Karpas-422 (cell line): ENCODE data around the gene OR5H1. TPM values are rescaled to one million over a fixed set of nuclear protein-coding genes. Genes with fewer than 3 reads are reported as not detected.
"Not testable (repeated sequence)": the region's sequence is repeated elsewhere in the genome, so short reads cannot be mapped to it uniquely, and the experiment has no call there.

Experiments
- DNase-seq: peaks from one replicate; pipeline ENCODE4 v3.0.0-alpha.2; 2015
- H2AFZ ChIP-seq: fragments of 200-600 bp; sonication (generic); 2 replicates; pipeline ENCODE4 v1.6.1; 2014; ENCODE audit warnings: antibody characterized with exemption, low read length, mixed read lengths
- H3K27ac ChIP-seq: fragments of 200-600 bp; sonication (generic); 2 replicates; pipeline ENCODE4 v1.5.1; 2014; ENCODE audit warnings: mild to moderate bottlenecking, low read length, moderate library complexity
- H3K27me3 ChIP-seq: fragments of 200-600 bp; sonication (generic); 2 replicates; pipeline ENCODE4 v1.6.1; 2014; ENCODE audit warnings: low read length, mixed read lengths
- H3K36me3 ChIP-seq: fragments of 200-600 bp; sonication (generic); 2 replicates; pipeline ENCODE4 v1.6.1; 2014; ENCODE audit warnings: low read length, mixed read lengths; ENCODE audit not compliant: insufficient read depth
- H3K4me1 ChIP-seq: fragments of 200-600 bp; sonication (generic); 2 replicates; pipeline ENCODE4 v1.6.1; 2014; ENCODE audit warnings: mild to moderate bottlenecking, low read length, mixed read lengths
- H3K4me2 ChIP-seq: fragments of 200-600 bp; sonication (generic); 2 replicates; pipeline ENCODE4 v1.6.1; 2014; ENCODE audit warnings: low read length, low read depth, mild to moderate bottlenecking; ENCODE audit not compliant: poor library complexity, severe bottlenecking
- H3K4me3 ChIP-seq: fragments of 200-600 bp; sonication (generic); 2 replicates; pipeline ENCODE4 v1.5.1; 2014; ENCODE audit warnings: mild to moderate bottlenecking, antibody characterized with exemption, low read length, mixed read lengths
- H3K79me2 ChIP-seq: fragments of 200-600 bp; sonication (generic); 2 replicates; pipeline ENCODE4 v1.6.1; 2014; ENCODE audit warnings: mild to moderate bottlenecking, low read length, mixed read lengths
- H3K9ac ChIP-seq: fragments of 200-600 bp; sonication (generic); 2 replicates; pipeline ENCODE4 v1.6.0; 2014; ENCODE audit warnings: low read length
- H3K9me2 ChIP-seq: fragments of 200-600 bp; sonication (generic), shearing (Covaris generic); replicated peaks from 2 replicates; pipeline ENCODE4 v1.6.0; 2014; ENCODE audit warnings: mild to moderate bottlenecking, low read length, moderate library complexity; ENCODE audit not compliant: insufficient read depth
- H3K9me3 ChIP-seq: fragments of 300-700, 200-600 bp; sonication (generic); 2 replicates; pipeline ENCODE4 v1.6.1; 2014; ENCODE audit warnings: low read length, mixed read lengths
- H4K20me1 ChIP-seq: fragments of 200-600 bp; sonication (generic); 2 replicates; pipeline ENCODE4 v1.6.1; 2014; ENCODE audit warnings: mild to moderate bottlenecking, antibody characterized with exemption, low read length, low read depth; ENCODE audit not compliant: insufficient read depth
- total RNA-seq: library from RNA; depleted of rRNA; stranded (reverse); fragments of >200 nt; shearing (Covaris generic); gene quantifications from 2 replicates; pipeline ENCODE4 v1.2.3, GENCODE V29; 2014; ENCODE audit warnings: low replicate concordance

Gene OR5H1
- total RNA-seq, 1 experiment from 2014 or later = not detected

- no peaks in the 10 kb centered on the region for H3K27me3 ChIP-seq
- no peak overlapping the region for H3K4me3 ChIP-seq
- no peak overlapping the region for H3K27ac ChIP-seq
- DNase-seq = no peak
- no peaks in the 10 kb centered on the region for H3K36me3 ChIP-seq
- no peaks in the 10 kb centered on the region; the same call in 1 of the 2 replicates for H3K9me3 ChIP-seq
- H4K20me1 ChIP-seq = no peaks in the 10 kb centered on the region
- no peaks in the 10 kb centered on the region for H3K9me2 ChIP-seq
- no peaks in the 10 kb centered on the region for H3K79me2 ChIP-seq
- no peaks in the 10 kb centered on the region for H3K4me1 ChIP-seq
- no peak overlapping the region for H2AFZ ChIP-seq
- H3K9ac ChIP-seq = no peak overlapping the region
- H3K4me2 ChIP-seq = no peak overlapping the region
Observed at GRCh38 chr3:98115717-98116116, 14.8 kb upstream of the OR5H1 start.

- H3K4me2 ChIP-seq = no peak overlapping the region
- no peaks in the 10 kb centered on the region for H3K36me3 ChIP-seq
- DNase-seq = no peak
- no peaks in the 10 kb centered on the region for H3K9me3 ChIP-seq
- H3K27me3 ChIP-seq = no peaks in the 10 kb centered on the region; the same call in 1 of the 2 replicates
- H3K4me3 ChIP-seq = no peak overlapping the region
- no peaks in the 10 kb centered on the region for H3K9me2 ChIP-seq
- H3K9ac ChIP-seq = no peak overlapping the region
- H3K4me1 ChIP-seq = no peaks in the 10 kb centered on the region
- H2AFZ ChIP-seq = no peak overlapping the region
- no peaks in the 10 kb centered on the region for H3K79me2 ChIP-seq
- no peaks in the 10 kb centered on the region for H4K20me1 ChIP-seq
- no peak overlapping the region for H3K27ac ChIP-seq
Observed at GRCh38 chr3:98136631-98137030, 6.1 kb downstream of the OR5H1 start.

GRCh38 chr3:98137826-98138557, 7.5 kb downstream of the OR5H1 start:
- not testable (repeated sequence) for H3K4me1 ChIP-seq, H3K79me2 ChIP-seq, DNase-seq, H3K9me2 ChIP-seq, H3K4me3 ChIP-seq, H3K9ac ChIP-seq, H3K4me2 ChIP-seq, H3K27ac ChIP-seq, H3K27me3 ChIP-seq, H3K9me3 ChIP-seq, H4K20me1 ChIP-seq, H2AFZ ChIP-seq, H3K36me3 ChIP-seq

GRCh38 chr3:98140531-98140930, 10.0 kb downstream of the OR5H1 start:
- Histone ChIP-seq H3K9ac (no peak overlapping the region), H3K36me3 (no peaks in the 10 kb centered on the region), H3K27me3 (no peaks in the 10 kb centered on the region; the same call in 1 of the 2 replicates), H3K9me3 (no peaks in the 10 kb centered on the region), H3K4me3 (no peak overlapping the region), H2AFZ (no peak overlapping the region), H3K79me2 (no peaks in the 10 kb centered on the region), H4K20me1 (no peaks in the 10 kb centered on the region), H3K4me1 (no peaks in the 10 kb centered on the region), H3K4me2 (no peak overlapping the region), H3K27ac (no peak overlapping the region), H3K9me2 (no peaks in the 10 kb centered on the region)
- no peak for DNase-seq

DNA sequence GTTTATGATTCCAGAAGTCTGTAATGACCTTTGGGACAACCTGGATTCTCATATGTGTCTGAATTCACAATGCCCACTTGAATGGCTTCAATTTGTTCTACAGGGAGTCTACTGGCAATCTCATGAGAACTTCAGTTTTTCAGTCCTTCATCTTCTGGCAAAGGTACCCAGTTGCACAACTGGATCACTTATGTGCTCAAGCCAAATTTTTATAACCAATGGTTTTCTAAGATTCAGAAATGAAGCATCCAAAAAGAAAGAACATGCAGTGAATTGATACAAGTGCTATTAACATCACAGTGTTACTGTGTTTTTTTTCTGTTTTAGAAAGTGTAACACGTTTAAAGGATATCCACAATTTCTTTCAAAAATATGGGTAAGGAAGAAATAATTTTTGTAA, 16.7 kb downstream of the OR5H1 start, which contains the start of gene OR5H14:
OR5H14 (plus strand) TSS at position 301 of the 400 bp plus-strand sequence. CDS start 1,907 bp downstream, outside the sequence.
- Histone ChIP-seq H3K4me2 (no peak within 1 kb of the TSS), H3K4me3 (no peak within 1 kb of the TSS), H3K9ac (no peak within 1 kb of the TSS), H3K27me3 (no peaks in the 10 kb centered on the region), H3K36me3 (no peaks in the 10 kb centered on the region), H3K27ac (no peak within 1 kb of the TSS), H3K9me3 (no peaks in the 10 kb centered on the region), H3K79me2 (no peaks in the 10 kb centered on the region), H3K4me1 (no peaks in the 10 kb centered on the region), H2AFZ (no peak within 1 kb of the TSS), H3K9me2 (no peaks in the 10 kb centered on the region), H4K20me1 (no peaks in the 10 kb centered on the region)
- DNase-seq = no peak

GRCh38 chr3:98148751-98149150, 18.2 kb downstream of the OR5H1 start:
- Histone ChIP-seq H3K36me3 (no peaks in the 10 kb centered on the region), H3K27ac (no peak overlapping the region), H3K9ac (no peak overlapping the region), H3K4me1 (no peaks in the 10 kb centered on the region), H3K4me3 (no peak overlapping the region), H3K4me2 (no peak overlapping the region), H3K27me3 (no peaks in the 10 kb centered on the region), H4K20me1 (no peaks in the 10 kb centered on the region), H3K9me3 (no peaks in the 10 kb centered on the region), H2AFZ (no peak overlapping the region), H3K9me2 (no peaks in the 10 kb centered on the region), H3K79me2 (no peaks in the 10 kb centered on the region)
- DNase-seq = no peak

DNA sequence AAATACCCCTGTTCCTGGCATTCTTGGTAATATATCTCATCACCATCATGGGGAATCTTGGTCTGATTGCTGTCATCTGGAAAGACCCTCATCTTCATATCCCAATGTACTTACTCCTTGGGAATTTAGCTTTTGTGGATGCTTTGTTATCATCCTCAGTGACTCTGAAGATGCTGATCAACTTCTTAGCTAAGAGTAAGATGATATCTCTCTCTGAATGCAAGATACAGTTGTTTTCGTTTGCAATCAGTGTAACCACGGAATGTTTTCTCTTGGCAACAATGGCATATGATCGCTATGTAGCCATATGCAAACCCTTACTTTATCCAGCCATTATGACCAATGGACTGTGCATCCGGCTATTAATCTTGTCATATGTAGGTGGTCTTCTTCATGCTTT, 18.9 kb downstream of the OR5H1 start:
- H3K27ac ChIP-seq, H4K20me1 ChIP-seq, H3K4me3 ChIP-seq, DNase-seq, H3K4me2 ChIP-seq, H3K9me3 ChIP-seq, H2AFZ ChIP-seq, H3K4me1 ChIP-seq, H3K27me3 ChIP-seq, H3K9ac ChIP-seq, H3K36me3 ChIP-seq, H3K9me2 ChIP-seq, H3K79me2 ChIP-seq: not testable (repeated sequence)

- Histone ChIP-seq H3K4me2 (no peak overlapping the region), H4K20me1 (no peaks in the 10 kb centered on the region), H3K4me1 (no peaks in the 10 kb centered on the region), H3K27me3 (no peaks in the 10 kb centered on the region), H3K36me3 (no peaks in the 10 kb centered on the region), H3K27ac (no peak overlapping the region), H3K4me3 (no peak overlapping the region), H2AFZ (no peak overlapping the region), H3K79me2 (no peaks in the 10 kb centered on the region), H3K9me2 (no peaks in the 10 kb centered on the region), H3K9me3 (no peaks in the 10 kb centered on the region), H3K9ac (no peak overlapping the region)
- DNase-seq = no peak
Observed at GRCh38 chr3:98151241-98151640, 20.7 kb downstream of the OR5H1 start.
